Measurements from ENCODE around the gene MME.

Gene MME

GRCh38 chr3:155138677-155139076, 58.6 kb downstream of the MME start:
- Histone ChIP-seq H3K9ac (ENCODE audit: low read length in 2 of 2) (no peak overlapping the region), H3K36me3 (ENCODE audit: control insufficient read depth in 2 of 2, insufficient read depth in 2 of 2, low read length in 2 of 2) (no peaks in the 10 kb centered on the region), H3K4me3 (ENCODE audit: low read length in 2 of 2) (no peak overlapping the region), H3K27ac (ENCODE audit: low read length) (no peak overlapping the region), H3K27me3 (ENCODE audit: control insufficient read depth in 1 of 2, insufficient read depth in 2 of 2, low read length in 2 of 2) (no peaks in the 10 kb centered on the region), H3K4me1 (ENCODE audit: control insufficient read depth, insufficient read depth, low read length) (no peaks in the 10 kb centered on the region), H3K9me3 (ENCODE audit: control insufficient read depth in 2 of 2, low read length in 2 of 2) (no peaks in the 10 kb centered on the region)

GRCh38 chr3:155147588-155147987, 67.5 kb downstream of the MME start:
- H3K9me3 ChIP-seq (ENCODE audit: control insufficient read depth in 2 of 2, low read length in 2 of 2) = no peaks in the 10 kb centered on the region
- H3K27me3 ChIP-seq (ENCODE audit: control insufficient read depth in 1 of 2, insufficient read depth in 2 of 2, low read length in 2 of 2) = no peaks in the 10 kb centered on the region
- no peak overlapping the region for H3K27ac ChIP-seq (ENCODE audit: low read length)
- no peak overlapping the region for H3K4me3 ChIP-seq (ENCODE audit: low read length in 2 of 2)
- no peaks in the 10 kb centered on the region for H3K4me1 ChIP-seq (ENCODE audit: control insufficient read depth, insufficient read depth, low read length)
- no peaks in the 10 kb centered on the region for H3K36me3 ChIP-seq (ENCODE audit: control insufficient read depth in 2 of 2, insufficient read depth in 2 of 2, low read length in 2 of 2)
- H3K9ac ChIP-seq (ENCODE audit: low read length in 2 of 2) = no peak overlapping the region

GRCh38 chr3:155149494-155149893, 69.4 kb downstream of the MME start:
- Histone ChIP-seq H3K4me1 (ENCODE audit: control insufficient read depth, insufficient read depth, low read length) (no peaks in the 10 kb centered on the region), H3K27ac (ENCODE audit: low read length) (no peak overlapping the region), H3K36me3 (ENCODE audit: control insufficient read depth in 2 of 2, insufficient read depth in 2 of 2, low read length in 2 of 2) (no peaks in the 10 kb centered on the region), H3K9ac (ENCODE audit: low read length in 2 of 2) (no peak overlapping the region), H3K4me3 (ENCODE audit: low read length in 2 of 2) (no peak overlapping the region), H3K9me3 (ENCODE audit: control insufficient read depth in 2 of 2, low read length in 2 of 2) (no peaks in the 10 kb centered on the region), H3K27me3 (ENCODE audit: control insufficient read depth in 1 of 2, insufficient read depth in 2 of 2, low read length in 2 of 2) (no peaks in the 10 kb centered on the region)

GRCh38 chr3:155153242-155154186, 73.4 kb downstream of the MME start:
- no peaks in the 10 kb centered on the region for H3K4me1 ChIP-seq (ENCODE audit: control insufficient read depth, insufficient read depth, low read length)
- H3K9me3 ChIP-seq (ENCODE audit: control insufficient read depth in 2 of 2, low read length in 2 of 2) = no peaks in the 10 kb centered on the region
- no peak overlapping the region for H3K4me3 ChIP-seq (ENCODE audit: low read length in 2 of 2)
- no peak overlapping the region for H3K9ac ChIP-seq (ENCODE audit: low read length in 2 of 2)
- H3K36me3 ChIP-seq (ENCODE audit: control insufficient read depth in 2 of 2, insufficient read depth in 2 of 2, low read length in 2 of 2) = no peaks in the 10 kb centered on the region
- no peaks in the 10 kb centered on the region for H3K27me3 ChIP-seq (ENCODE audit: control insufficient read depth in 1 of 2, insufficient read depth in 2 of 2, low read length in 2 of 2)
- no peak overlapping the region for H3K27ac ChIP-seq (ENCODE audit: low read length)

- H3K36me3 ChIP-seq (ENCODE audit: control insufficient read depth in 2 of 2, insufficient read depth in 2 of 2, low read length in 2 of 2) = no peaks in the 10 kb centered on the region
These were observed 74.1 kb downstream of the MME start for GRCh38 chr3:155154255-155154654.

GRCh38 chr3:155158346-155159037, 78.4 kb downstream of the MME start:
- H3K4me3 ChIP-seq (ENCODE audit: low read length in 2 of 2) = no peak overlapping the region
- no peaks in the 10 kb centered on the region for H3K36me3 ChIP-seq (ENCODE audit: control insufficient read depth in 2 of 2, insufficient read depth in 2 of 2, low read length in 2 of 2)
- H3K9me3 ChIP-seq (ENCODE audit: control insufficient read depth in 2 of 2, low read length in 2 of 2) = no peaks in the 10 kb centered on the region
- H3K27ac ChIP-seq (ENCODE audit: low read length) = no peak overlapping the region
- no peak overlapping the region for H3K9ac ChIP-seq (ENCODE audit: low read length in 2 of 2)
- H3K4me1 ChIP-seq (ENCODE audit: control insufficient read depth, insufficient read depth, low read length) = no peaks in the 10 kb centered on the region
- no peaks in the 10 kb centered on the region for H3K27me3 ChIP-seq (ENCODE audit: control insufficient read depth in 1 of 2, insufficient read depth in 2 of 2, low read length in 2 of 2)

More at GRCh38 chr3:155154255-155154654, 74.1 kb downstream of the MME start:
- Histone ChIP-seq H3K9ac (ENCODE audit: low read length in 2 of 2) (no peak overlapping the region), H3K4me3 (ENCODE audit: low read length in 2 of 2) (no peak overlapping the region), H3K9me3 (ENCODE audit: control insufficient read depth in 2 of 2, low read length in 2 of 2) (no peaks in the 10 kb centered on the region), H3K27me3 (ENCODE audit: control insufficient read depth in 1 of 2, insufficient read depth in 2 of 2, low read length in 2 of 2) (no peaks in the 10 kb centered on the region), H3K27ac (ENCODE audit: low read length) (no peak overlapping the region), H3K4me1 (ENCODE audit: control insufficient read depth, insufficient read depth, low read length) (no peaks in the 10 kb centered on the region)

GRCh38 chr3:155159301-155159700, 79.2 kb downstream of the MME start:
- Histone ChIP-seq H3K9me3 (ENCODE audit: control insufficient read depth in 2 of 2, low read length in 2 of 2) (no peaks in the 10 kb centered on the region), H3K9ac (ENCODE audit: low read length in 2 of 2) (no peak overlapping the region), H3K27me3 (ENCODE audit: control insufficient read depth in 1 of 2, insufficient read depth in 2 of 2, low read length in 2 of 2) (no peaks in the 10 kb centered on the region), H3K4me1 (ENCODE audit: control insufficient read depth, insufficient read depth, low read length) (no peaks in the 10 kb centered on the region), H3K4me3 (ENCODE audit: low read length in 2 of 2) (no peak overlapping the region), H3K36me3 (ENCODE audit: control insufficient read depth in 2 of 2, insufficient read depth in 2 of 2, low read length in 2 of 2) (no peaks in the 10 kb centered on the region), H3K27ac (ENCODE audit: low read length) (no peak overlapping the region)

- no peak overlapping the region for H3K9ac ChIP-seq (ENCODE audit: low read length in 2 of 2)
- no peaks in the 10 kb centered on the region for H3K4me1 ChIP-seq (ENCODE audit: control insufficient read depth, insufficient read depth, low read length)
- H3K27ac ChIP-seq (ENCODE audit: low read length) = no peak overlapping the region
- no peaks in the 10 kb centered on the region for H3K36me3 ChIP-seq (ENCODE audit: control insufficient read depth in 2 of 2, insufficient read depth in 2 of 2, low read length in 2 of 2)
- no peaks in the 10 kb centered on the region for H3K27me3 ChIP-seq (ENCODE audit: control insufficient read depth in 1 of 2, insufficient read depth in 2 of 2, low read length in 2 of 2)
- H3K4me3 ChIP-seq (ENCODE audit: low read length in 2 of 2) = no peak overlapping the region
- no peaks in the 10 kb centered on the region for H3K9me3 ChIP-seq (ENCODE audit: control insufficient read depth in 2 of 2, low read length in 2 of 2)
These were observed 81.6 kb downstream of the MME start for GRCh38 chr3:155161640-155162292.

GRCh38 chr3:155164306-155164705, 84.2 kb downstream of the MME start:
- no peaks in the 10 kb centered on the region for H3K4me1 ChIP-seq (ENCODE audit: control insufficient read depth, insufficient read depth, low read length)
- H3K4me3 ChIP-seq (ENCODE audit: low read length in 2 of 2) = no peak overlapping the region
- no peaks in the 10 kb centered on the region for H3K9me3 ChIP-seq (ENCODE audit: control insufficient read depth in 2 of 2, low read length in 2 of 2)
- no peak overlapping the region for H3K27ac ChIP-seq (ENCODE audit: low read length)
- H3K27me3 ChIP-seq (ENCODE audit: control insufficient read depth in 1 of 2, insufficient read depth in 2 of 2, low read length in 2 of 2) = no peaks in the 10 kb centered on the region
- H3K9ac ChIP-seq (ENCODE audit: low read length in 2 of 2) = no peak overlapping the region
- H3K36me3 ChIP-seq (ENCODE audit: control insufficient read depth in 2 of 2, insufficient read depth in 2 of 2, low read length in 2 of 2) = no peaks in the 10 kb centered on the region

- Histone ChIP-seq H3K9me3 (ENCODE audit: control insufficient read depth in 2 of 2, low read length in 2 of 2) (no peaks in the 10 kb centered on the region), H3K27me3 (ENCODE audit: control insufficient read depth in 1 of 2, insufficient read depth in 2 of 2, low read length in 2 of 2) (no peaks in the 10 kb centered on the region), H3K36me3 (ENCODE audit: control insufficient read depth in 2 of 2, insufficient read depth in 2 of 2, low read length in 2 of 2) (no peaks in the 10 kb centered on the region), H3K4me3 (ENCODE audit: low read length in 2 of 2) (no peak overlapping the region), H3K4me1 (ENCODE audit: control insufficient read depth, insufficient read depth, low read length) (no peaks in the 10 kb centered on the region), H3K27ac (ENCODE audit: low read length) (no peak overlapping the region), H3K9ac (ENCODE audit: low read length in 2 of 2) (no peak overlapping the region)
These were observed 86.3 kb downstream of the MME start for GRCh38 chr3:155166441-155166840.

All from stomach smooth muscle (tissue), 2 donors.